GM12872 (cell line): ENCODE data around the gene CTAG1A.

Source experiments
- TF ChIP-seq, protein P1 (sequence below): IDR thresholded peaks from 3 replicates; pipeline ENCODE4 v1.5.1; 2011; ENCODE audit warnings: low read depth, mild to moderate bottlenecking, low read length, moderate library complexity; ENCODE audit not compliant: insufficient read depth

Gene CTAG1A

DNA sequence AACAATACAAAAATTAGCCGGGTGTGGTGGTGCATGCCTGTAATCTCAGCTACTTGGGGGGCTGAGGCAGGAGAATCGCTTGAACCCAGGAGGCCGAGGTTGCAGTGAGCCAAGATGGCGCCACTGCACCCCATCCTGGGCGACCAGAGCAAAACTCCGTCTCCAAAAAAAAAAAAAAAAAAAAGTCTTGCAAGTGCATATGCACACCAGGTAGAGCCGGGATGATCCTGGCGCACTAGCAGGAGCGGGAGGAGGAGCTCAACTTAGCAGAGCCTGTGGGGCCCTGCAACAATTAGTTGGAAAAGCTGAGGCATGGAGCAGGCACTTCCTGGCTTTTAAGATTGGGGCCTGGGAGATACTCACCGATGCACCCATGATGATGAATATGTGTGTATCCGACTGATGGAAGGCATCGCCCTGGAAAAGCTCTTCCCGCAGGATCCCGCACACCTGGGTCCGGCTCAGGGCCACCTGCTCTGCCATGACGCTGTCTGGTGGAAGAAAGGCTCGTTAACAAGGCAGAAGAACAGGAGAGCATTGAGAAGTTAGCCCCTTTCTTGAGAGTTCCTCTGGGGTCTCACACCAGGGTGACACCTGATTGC, 39.2 kb upstream of the CTAG1A start:
- TF ChIP-seq, protein P1, sequence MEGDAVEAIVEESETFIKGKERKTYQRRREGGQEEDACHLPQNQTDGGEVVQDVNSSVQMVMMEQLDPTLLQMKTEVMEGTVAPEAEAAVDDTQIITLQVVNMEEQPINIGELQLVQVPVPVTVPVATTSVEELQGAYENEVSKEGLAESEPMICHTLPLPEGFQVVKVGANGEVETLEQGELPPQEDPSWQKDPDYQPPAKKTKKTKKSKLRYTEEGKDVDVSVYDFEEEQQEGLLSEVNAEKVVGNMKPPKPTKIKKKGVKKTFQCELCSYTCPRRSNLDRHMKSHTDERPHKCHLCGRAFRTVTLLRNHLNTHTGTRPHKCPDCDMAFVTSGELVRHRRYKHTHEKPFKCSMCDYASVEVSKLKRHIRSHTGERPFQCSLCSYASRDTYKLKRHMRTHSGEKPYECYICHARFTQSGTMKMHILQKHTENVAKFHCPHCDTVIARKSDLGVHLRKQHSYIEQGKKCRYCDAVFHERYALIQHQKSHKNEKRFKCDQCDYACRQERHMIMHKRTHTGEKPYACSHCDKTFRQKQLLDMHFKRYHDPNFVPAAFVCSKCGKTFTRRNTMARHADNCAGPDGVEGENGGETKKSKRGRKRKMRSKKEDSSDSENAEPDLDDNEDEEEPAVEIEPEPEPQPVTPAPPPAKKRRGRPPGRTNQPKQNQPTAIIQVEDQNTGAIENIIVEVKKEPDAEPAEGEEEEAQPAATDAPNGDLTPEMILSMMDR, result no peak

DNA sequence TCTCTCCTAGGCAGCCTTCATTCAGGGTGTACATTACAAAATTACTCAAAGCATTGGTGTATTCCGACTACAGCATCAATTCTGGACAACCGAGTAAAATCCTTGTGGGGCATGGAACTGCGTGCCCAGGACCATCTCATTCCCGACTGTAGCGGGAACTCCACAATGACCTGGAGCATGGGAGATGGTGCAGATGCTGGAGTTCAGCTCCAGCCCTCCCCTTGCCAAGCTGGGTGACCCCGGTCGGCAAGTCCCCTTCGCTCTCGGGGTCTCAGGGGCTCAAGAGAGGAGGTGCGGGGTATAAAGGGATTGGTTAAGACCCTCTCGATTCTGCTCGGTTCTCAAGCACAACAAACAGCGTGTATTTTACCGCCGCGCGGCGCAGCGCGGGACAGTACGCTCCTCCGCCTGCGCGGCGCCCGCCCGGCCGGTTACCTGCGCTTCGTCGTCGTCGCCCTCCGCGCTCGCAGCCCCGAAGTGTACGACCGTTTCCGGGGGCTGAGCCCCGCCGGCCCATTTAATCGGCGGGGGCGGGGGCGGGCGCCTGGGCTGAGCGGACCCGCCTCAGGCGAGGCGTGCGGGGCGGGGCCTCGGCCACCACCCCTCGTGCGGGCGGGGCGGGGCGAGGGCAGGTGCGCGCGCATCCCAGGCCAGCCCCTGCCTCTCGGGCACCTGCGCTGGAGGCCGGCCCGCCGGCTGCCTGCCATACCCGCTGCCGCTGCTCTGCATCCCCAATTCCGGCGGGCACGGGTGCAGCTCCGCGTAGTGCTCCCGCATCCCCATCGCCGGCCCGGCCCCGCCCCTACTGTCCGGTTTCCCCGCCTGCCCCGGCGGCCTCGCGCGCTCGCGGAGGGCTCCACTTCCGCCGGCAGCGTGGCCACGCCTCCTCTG, 38.3 kb upstream of the CTAG1A start, which contains the start of gene G6PD:
G6PD (minus strand) TSS at position 493 of the 891 bp plus-strand sequence. CDS start 691 bp downstream, outside the sequence.
- TF ChIP-seq, protein P1, result no peak

DNA sequence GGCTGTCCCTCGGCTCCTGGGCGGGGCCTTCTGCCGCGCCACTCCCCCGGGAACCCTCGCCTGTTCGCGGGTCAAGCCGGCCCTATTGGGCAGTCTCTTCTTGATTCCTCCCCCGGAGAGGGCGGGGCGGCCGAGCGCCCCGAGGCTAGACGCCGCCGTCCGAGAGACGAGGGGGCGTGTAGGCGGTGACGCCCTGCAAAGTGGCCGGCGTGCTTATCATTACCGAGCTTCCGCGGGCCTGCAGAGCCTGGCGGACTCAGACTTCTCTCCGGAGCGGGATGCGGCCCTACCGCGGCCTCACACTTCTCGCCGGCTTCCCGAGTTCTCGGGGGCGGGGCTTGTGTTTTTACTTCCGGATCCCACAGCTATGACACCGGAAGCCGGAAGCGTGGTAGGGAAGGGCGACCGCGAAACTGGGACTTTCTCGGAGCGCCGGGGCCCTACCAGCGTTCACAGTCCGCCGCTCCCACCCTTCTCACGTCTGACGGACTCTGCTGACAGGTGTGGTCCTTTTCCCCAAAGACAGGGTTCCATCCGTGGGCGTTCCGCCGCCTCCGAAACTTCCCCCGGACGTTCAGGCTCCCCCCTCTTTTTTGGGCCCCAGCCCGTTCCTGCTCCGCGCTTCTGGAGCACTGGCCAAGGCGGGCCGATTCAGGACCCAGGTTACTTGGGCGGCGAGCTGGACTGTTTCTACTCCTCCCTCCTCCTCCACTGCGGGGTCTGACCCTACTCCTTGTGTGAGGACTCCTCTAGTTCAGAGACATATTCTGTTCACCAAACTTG, 37.5 kb upstream of the CTAG1A start, which contains the start of gene IKBKG:
IKBKG (plus strand) TSS at position 376 of the 783 bp plus-strand sequence. CDS start 4,383 bp downstream, outside the sequence.
- TF ChIP-seq, protein P1, result no peak

DNA sequence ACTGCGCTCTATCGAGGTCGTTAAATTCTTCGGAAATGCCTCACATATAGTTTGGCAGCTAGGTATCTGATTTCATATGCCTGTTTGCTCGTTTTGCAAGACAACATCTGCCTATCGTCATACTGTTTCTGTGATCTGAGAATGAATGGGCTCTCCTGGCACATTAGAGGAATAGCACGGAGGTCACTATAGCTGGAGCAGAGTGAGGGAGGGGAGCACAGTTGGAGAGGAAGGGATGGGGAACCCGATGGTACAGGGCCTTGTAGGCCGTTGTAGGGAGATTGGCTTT, 37.0 kb upstream of the CTAG1A start:
- TF ChIP-seq, protein P1, result no peak

DNA sequence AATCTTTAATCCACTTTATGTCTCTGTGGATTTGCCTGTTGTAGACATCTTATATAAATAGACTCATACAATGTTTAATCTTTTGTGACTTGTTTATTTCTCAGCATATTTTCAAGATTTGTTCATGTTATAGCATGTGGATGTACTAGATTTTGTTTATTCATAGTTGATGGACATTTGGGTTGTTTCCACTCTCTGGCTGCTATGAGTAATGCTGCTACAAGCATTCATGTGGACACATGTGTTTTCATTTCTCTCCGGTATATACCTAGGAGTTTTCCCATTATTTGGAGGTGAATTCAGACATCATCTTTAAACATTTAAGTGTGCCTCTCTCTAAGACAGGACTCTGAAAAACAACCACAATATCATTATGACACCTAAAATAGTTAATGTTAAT, 35.2 kb upstream of the CTAG1A start:
- TF ChIP-seq, protein P1, result no peak

DNA sequence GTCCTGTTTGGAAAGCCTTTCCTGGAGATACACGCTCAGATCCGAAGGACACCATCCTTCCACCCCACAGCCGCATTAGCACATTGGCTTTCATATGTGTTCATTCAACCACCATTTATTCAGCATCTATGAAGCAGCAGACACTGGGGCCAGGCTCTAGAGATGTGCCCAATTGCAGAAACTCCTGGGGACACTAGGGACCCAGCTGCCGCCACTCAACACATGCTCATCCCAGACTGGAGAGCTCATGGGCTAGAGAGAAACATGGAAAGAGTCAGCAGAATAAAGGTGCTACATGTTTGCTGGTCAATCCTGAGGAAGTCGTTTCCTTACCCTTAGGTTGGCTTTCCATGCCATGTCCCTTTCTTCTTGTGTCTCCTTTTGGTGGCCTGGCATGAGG, 7.6 kb downstream of the CTAG1A start:
- TF ChIP-seq, protein P1, result no peak

DNA sequence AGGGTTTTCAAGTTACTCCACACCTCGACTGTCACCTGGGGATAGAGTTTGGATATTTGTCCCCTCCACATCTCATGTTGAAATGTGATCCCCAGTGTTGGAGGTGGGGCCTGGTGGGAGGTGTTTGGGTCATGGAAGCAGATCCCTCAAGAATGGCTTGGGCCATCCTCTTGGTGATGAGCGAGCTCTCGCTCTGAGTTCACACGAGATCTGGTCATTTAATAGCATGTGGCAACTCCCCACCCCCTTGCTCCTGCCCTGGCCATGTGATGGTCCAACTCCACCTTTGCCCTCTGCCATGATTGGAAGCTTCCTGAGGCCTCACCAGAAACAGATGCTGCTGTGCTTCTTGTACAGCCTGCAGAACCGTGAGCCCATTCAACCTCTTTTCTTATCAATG, 8.3 kb downstream of the CTAG1A start:
- TF ChIP-seq, protein P1, result no peak
